Heart right ventricle (tissue), 16 donors: ENCODE results near the gene PLIN4. TPM values are rescaled to one million over a fixed set of nuclear protein-coding genes. Genes with fewer than 3 reads are reported as not detected.
"Not testable (repeated sequence)": the region's sequence is repeated elsewhere in the genome, so short reads cannot be mapped to it uniquely, and the experiment has no call there.

Experiments
- ATAC-seq, 8 donors: fragments of 200-7000 bp; cut with Tn5 transposase; one replicate each; pipeline ENCODE4 v1.9.1; 2020; ENCODE audit warnings: mild to moderate bottlenecking in 8 of 8, moderate library complexity in 8 of 8, moderate number of reproducible peaks in 1 of 8
- DNase-seq, 2 donors: peaks; one replicate each; pipeline ENCODE4 v3.0.0-alpha.2; 2020
- H3K27ac ChIP-seq, 10 donors: fragments of 200-600 bp; sonication (generic) in 2 of 10; one replicate each; pipeline versions ENCODE4 v1.5.0 to v1.8.0; 2020 to 2022; ENCODE audit warnings: mild to moderate bottlenecking in 3 of 10
- H3K27me3 ChIP-seq, 7 donors: fragments of 200-600 bp; one replicate each; pipeline ENCODE4 v1.8.0; 2021 to 2022; ENCODE audit warnings: mild to moderate bottlenecking in 2 of 7
- H3K36me3 ChIP-seq, 9 donors: fragments of 200-600 bp; sonication (generic) in 1 of 9; one replicate each; pipeline versions ENCODE4 v1.5.0 to v1.8.0; 2020 to 2022; ENCODE audit warnings: mild to moderate bottlenecking in 2 of 9
- H3K4me1 ChIP-seq, 9 donors: fragments of 200-600 bp; sonication (generic) in 1 of 9; one replicate each; pipeline versions ENCODE4 v1.5.0 to v1.8.0; 2020 to 2022; ENCODE audit warnings: mild to moderate bottlenecking in 4 of 9
- H3K4me3 ChIP-seq, 10 donors: fragments of 200-600 bp; sonication (generic) in 2 of 10; one replicate each; pipeline versions ENCODE4 v1.5.0 to v1.8.0; 2020 to 2022; ENCODE audit warnings: mild to moderate bottlenecking in 7 of 10, moderate library complexity in 2 of 10
- H3K9me3 ChIP-seq, 11 donors: fragments of 200-600 bp in 10 of 11; sonication (generic) in 2 of 11; one replicate each; pipeline versions ENCODE4 v1.5.0 to v1.8.0; 2013 to 2022; ENCODE audit warnings: mild to moderate bottlenecking in 2 of 11, control low read depth in 1 of 11, moderate library complexity in 1 of 11
- CTCF ChIP-seq, 9 donors: fragments of 200-600 bp; sonication (generic) in 2 of 9; IDR thresholded peaks; one replicate each; pipeline versions ENCODE4 v1.5.0 to v1.8.0; 2021 to 2022; ENCODE audit warnings: antibody characterized with exemption in 9 of 9, mild to moderate bottlenecking in 5 of 9, moderate library complexity in 1 of 9
- WGBS, 2 donors: extraction: QIAGEN DNeasy Blood & Tissue Kit; methylation state at CpG; one replicate each; pipeline ENCODE4 v1.1.7; 2013; ENCODE audit warnings: inconsistent platforms in 1 of 2; 5-methylcytosine and 5-hydroxymethylcytosine counted together
- intact Hi-C, 10 donors: fragments of 100-400 bp; cut with DNase I; formaldehyde crosslinking; loops; one replicate each; pipeline versions ENCODE4 v1.11.1 to v1.14.2; 2022
- polyA plus RNA-seq, 2 donors: library from polyadenylated mRNA; stranded (reverse); fragments of 200-250 nt; gene quantifications; one replicate each; pipeline ENCODE4 v1.2.3, GENCODE V29; 2013
- total RNA-seq, 10 donors: library from RNA; stranded (reverse); fragmentation: NEBNext Ultra II Directional in 3 of 10; extraction: Animal tissue kit (Norgen Biotek cat#: 25700) in 3 of 10; gene quantifications; one replicate each; pipeline versions ENCODE4 v1.2.1 to v1.2.4, GENCODE V29; 2021 to 2023
- donor health status: Arrhythmogenic right ventricular cardiomyopathy.
- donor health status: ischemic (EF 13 %, LVEDD 7.1; RV severe dilation, severe dysfunction).
- donor health status: healthy with polysubstance abuse.
- donor health status: DM: no; HTN: yes; CAD: no.
- donor health status: DM: no; HTN: no; CAD: no.
- donor health status: ischemic (EF 25% LVEDD 6.9; RV normal size, moderate dysfunction).
- donor health status: ischemic (EF 25% LVEDD 5.7; RV mildly dilated, moderate dysfunction).
- donor health status: healthy.
- donor health status: DM: yes; HTN: yes; CAD: no.
- donor health status: Ischemic cardiomyopathy.
- donor health status: ischemic (EF 35%, LVEDD 5.7; RV mildly dilated, moderate dysfunction).
- donor health status: nonischemic (EF 11% LVEDD 7.7; RV severe dilation, severe dysfunction).
- donor health status: DM: yes; HTN: yes; CAD: no.
- donor health status: PGD.
- donor health status: ischemic (EF 29% LVEDD 5.4; RV normal size, mild dysfunction).
- donor health status: nonischemic (EF 23%, LVEDD 6.1; RV moderate dilation, normal function).

PLIN4 gene
- total and polyA plus RNA-seq, 12 donors = 42.0 to 416 (median 198) TPM

- peaks cover 0 to 3% (median 0%) of the 10 kb centered on the region in 7 donors for H3K27me3 ChIP-seq
- no peak for TF ChIP-seq CTCF (IDR thresholded peaks at IDR 0.05)
- peak overlapping the region in 3 of 10 donors; percentile 8 to 44 (median 15) for H3K4me3 ChIP-seq
- intact Hi-C loops = no loop called here
- H3K36me3 ChIP-seq = peaks cover 0 to 27% (median 0%) of the 10 kb centered on the region in 9 donors
- no peak for DNase-seq
- WGBS, 2 donors = 86 to 92% methylated on average over 65 to 77 of the region's 77 CpGs
- ATAC-seq = peak in 1 of 8 donors; percentile 18
- H3K9me3 ChIP-seq = peaks cover 0 to 12% (median 0%) of the 10 kb centered on the region in 11 donors
- H3K4me1 ChIP-seq = peaks cover 0 to 35% (median 0%) of the 10 kb centered on the region in 9 donors
- H3K27ac ChIP-seq = peak overlapping the region in 2 of 10 donors; percentile 22 to 88
Measured at GRCh38 chr19:4542896-4543841, 24.9 kb upstream of the PLIN4 start.

- H3K36me3 ChIP-seq = peaks cover 0 to 13% (median 0%) of the 10 kb centered on the region in 9 donors
- peaks cover 0 to 43% (median 0%) of the 10 kb centered on the region in 9 donors for H3K4me1 ChIP-seq
- H3K4me3 ChIP-seq, DNase-seq, H3K27me3 ChIP-seq, ATAC-seq, intact Hi-C loops: not testable (repeated sequence)
- H3K9me3 ChIP-seq = peaks cover 0 to 12% (median 0%) of the 10 kb centered on the region in 11 donors
- whole genome bisulfite sequencing, 2 donors = 92 to 94% methylated on average over 12 of the region's 12 CpGs
- H3K27ac ChIP-seq = peak overlapping the region in 1 of 10 donors; percentile 88
Measured at GRCh38 chr19:4541806-4542145, 23.5 kb upstream of the PLIN4 start.

GRCh38 chr19:4541114-4541805, 23.0 kb upstream of the PLIN4 start:
- no peak for TF ChIP-seq CTCF (IDR thresholded peaks at IDR 0.05)
- peaks cover 0 to 8% (median 0%) of the 10 kb centered on the region in 9 donors for H3K36me3 ChIP-seq
- ATAC-seq (no peak), DNase-seq (no peak)
- H3K27me3 ChIP-seq = peaks cover 0 to 5% (median 0%) of the 10 kb centered on the region in 7 donors
- WGBS, 2 donors = 78 to 79% methylated on average over 12 of the region's 12 CpGs
- H3K9me3 ChIP-seq = peaks cover 0 to 12% (median 0%) of the 10 kb centered on the region in 11 donors
- H3K4me1 ChIP-seq = peaks cover 0 to 48% (median 3%) of the 10 kb centered on the region in 9 donors
- peak overlapping the region in 1 of 10 donors; percentile 88 for H3K27ac ChIP-seq
- H3K4me3 ChIP-seq = peak overlapping the region in 1 of 10 donors; percentile 2
- intact Hi-C loops = no loop called here

GRCh38 chr19:4539693-4540581, 21.7 kb upstream of the PLIN4 start, which contains the start of gene LRG1:
Gene LRG1, minus strand, starts transcription at chr19:4540036. Its CDS starts 23 bp downstream, at chr19:4540013.
- intact Hi-C loops = no loop called here
- Histone ChIP-seq H3K27me3 (peaks cover 0 to 5% (median 0%) of the 10 kb centered on the region in 7 donors), H3K4me1 (peaks cover 0 to 61% (median 14%) of the 10 kb centered on the region in 9 donors), H3K9me3 (peaks cover 0 to 12% (median 0%) of the 10 kb centered on the region in 11 donors), H3K36me3 (no peaks in the 10 kb centered on the region), H3K4me3 (peak within 1 kb of the TSS in 1 of 10 donors; percentile 37), H3K27ac (peak within 1 kb of the TSS in 3 of 10 donors; percentile 9 to 88 (median 25))
- ATAC-seq (peak in 6 of 8 donors; percentile 27 to 53 (median 46)), DNase-seq (peak in 1 of 2 donors; percentile 44)
- 44 to 47% methylated on average over 14 of the region's 14 CpGs for WGBS, 2 donors
- TF ChIP-seq CTCF (IDR thresholded peaks at IDR 0.05) = no peak
